ENCODE measurements around the gene CALML4.

GRCh38 chr15:68200016-68200861 lies 4.9 kb downstream of the CALML4 start:
- TF ChIP-seq CTCF (IDR thresholded peaks at IDR 0.05; ENCODE audit: low read depth, low read length, poor library complexity, severe bottlenecking) (no peak), EZH2phosphoT487 (IDR thresholded peaks at IDR 0.05; ENCODE audit: borderline replicate concordance, low read length) (no peak)

Data from DOHH2 (cell line).